Panc1 (cell line): Measurements from ENCODE around the gene OR6B2.

Experiments used
- CTCF ChIP-seq: fragments of 450-650 bp; IDR thresholded peaks from 2 replicates; pipeline ENCODE4 v1.5.1; 2017; ENCODE audit warnings: mild to moderate bottlenecking
- POLR2AphosphoS5 ChIP-seq: IDR thresholded peaks from 2 replicates; pipeline ENCODE4 v1.6.1; 2012; ENCODE audit warnings: mild to moderate bottlenecking, low read depth, low read length, moderate library complexity
- REST ChIP-seq, 2 experiments: IDR thresholded peaks; 2 replicates each; pipeline ENCODE4 v1.6.1; 2011 to 2012; ENCODE audit warnings: low read depth in 2 of 2, control low read depth in 1 of 2, low read length in 1 of 2, mild to moderate bottlenecking in 1 of 2, moderate library complexity in 1 of 2; ENCODE audit not compliant: insufficient read depth in 1 of 2
- SIN3A ChIP-seq: IDR thresholded peaks from 2 replicates; pipeline ENCODE4 v1.6.1; 2012; ENCODE audit warnings: low read depth, mild to moderate bottlenecking, low read length, moderate library complexity, borderline replicate concordance; ENCODE audit not compliant: insufficient read depth

GRCh38 chr2:240002983-240003382 is 27.2 kb downstream of the OR6B2 start:
- TF ChIP-seq CTCF: no peak
- no peak for TF ChIP-seq POLR2AphosphoS5
- no peak for TF ChIP-seq REST (IDR thresholded peaks at IDR 0.05; ENCODE audit: insufficient read depth in 1 of 2, low read depth in 2 of 2, low read length in 1 of 2)
- TF ChIP-seq SIN3A: no peak
